HL-60 (cell line): ENCODE data around the gene MAN2A1.

Source experiments
- CTCF ChIP-seq: IDR thresholded peaks from one replicate; pipeline ENCODE4 v1.5.1; 2011; ENCODE audit warnings: low read length, control low read depth, inconsistent platforms; ENCODE audit not compliant: insufficient read depth
- GABPA ChIP-seq: IDR thresholded peaks from 2 replicates; pipeline ENCODE4 v1.6.1; 2012; ENCODE audit warnings: low read depth
- POLR2AphosphoS5 ChIP-seq: IDR thresholded peaks from 2 replicates; pipeline ENCODE4 v1.6.1; 2012; ENCODE audit warnings: low read depth
- REST ChIP-seq: IDR thresholded peaks from 2 replicates; pipeline ENCODE4 v1.6.1; 2012; ENCODE audit warnings: low read depth; ENCODE audit not compliant: insufficient replicate concordance
- SPI1 ChIP-seq: IDR thresholded peaks from 2 replicates; pipeline ENCODE4 v1.6.1; 2012; ENCODE audit warnings: low read depth, mild to moderate bottlenecking, borderline replicate concordance

- TF ChIP-seq CTCF (no peak), POLR2AphosphoS5 (no peak), REST (no peak), GABPA (no peak), SPI1 (no peak)
Measured at GRCh38 chr5:109905906-109906305, 216.2 kb downstream of the MAN2A1 start.
